ENCODE data around the gene FEZF1. TPM values are rescaled to one million over a fixed set of nuclear protein-coding genes. Genes with fewer than 3 reads are reported as not detected.
"Not testable (repeated sequence)": the region's sequence is repeated elsewhere in the genome, so short reads cannot be mapped to it uniquely, and the experiment has no call there.

FEZF1 gene
- total RNA-seq, 1 donor from 2014 or later: 0.13 TPM

DNA sequence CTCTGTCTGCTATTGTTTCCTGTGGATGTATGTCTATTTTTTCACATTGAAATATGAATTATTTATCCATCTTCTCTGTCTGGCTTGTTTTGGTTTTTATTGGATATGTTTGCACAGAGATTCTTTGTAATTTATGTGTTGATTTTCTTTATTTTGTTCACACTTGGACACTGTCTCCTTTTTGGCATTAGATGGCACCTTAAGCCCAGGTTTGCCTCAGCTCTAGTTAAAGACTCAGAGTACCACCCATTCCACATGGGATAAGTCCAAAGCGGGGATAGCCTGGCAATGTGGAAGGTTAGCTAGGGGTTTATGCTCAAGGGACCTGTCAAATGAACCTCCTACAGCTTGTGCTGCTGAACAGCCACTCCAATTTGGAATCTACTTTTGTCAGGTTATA lies 14.1 kb downstream of the FEZF1 start:
- intact Hi-C loops (cut with DNase I): no loop called here
- DNase-seq (ENCODE audit: low spot score): no peak

DNA sequence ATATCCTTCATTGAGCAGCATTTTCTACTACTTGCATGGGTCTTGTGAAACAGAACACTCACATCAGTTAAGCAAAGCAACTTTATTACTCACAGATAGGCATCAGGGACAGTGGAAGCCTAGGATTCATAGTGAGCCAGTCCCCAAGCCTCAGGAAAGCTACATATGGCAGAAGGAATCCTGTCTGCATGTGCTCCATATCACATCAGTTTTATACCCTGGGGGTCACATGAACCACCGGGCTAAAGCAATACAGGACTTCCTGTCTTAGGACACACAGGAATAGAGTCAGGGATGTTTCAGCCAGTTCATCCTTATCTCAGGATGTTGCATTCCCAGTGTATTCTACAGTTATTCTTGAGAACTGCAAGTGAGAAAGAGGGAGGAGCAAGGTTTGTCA lies 15.1 kb downstream of the FEZF1 start:
- intact Hi-C loops (cut with DNase I): no loop called here

DNA sequence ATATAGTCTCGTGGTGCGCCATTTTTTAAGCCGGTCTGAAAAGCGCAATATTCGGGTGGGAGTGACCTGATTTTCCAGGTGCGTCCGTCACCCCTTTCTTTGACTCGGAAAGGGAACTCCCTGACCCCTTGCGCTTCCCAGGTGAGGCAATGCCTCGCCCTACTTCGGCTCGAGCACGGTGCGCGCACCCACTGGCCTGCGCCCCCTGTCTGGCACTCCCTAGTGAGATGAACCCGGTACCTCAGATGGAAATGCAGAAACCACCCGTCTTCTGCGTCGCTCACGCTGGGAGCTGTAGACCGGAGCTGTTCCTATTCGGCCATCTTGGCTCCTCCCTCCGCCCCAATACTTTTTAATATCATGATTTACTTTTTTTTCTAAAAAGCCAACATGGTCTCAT lies 19.9 kb downstream of the FEZF1 start:
- intact Hi-C loops (cut with DNase I); DNase-seq (ENCODE audit: low spot score): not testable (repeated sequence)

More for the DNA sequence above, 15.1 kb downstream of the FEZF1 start:
- DNase-seq (ENCODE audit: low spot score): no peak

DNA sequence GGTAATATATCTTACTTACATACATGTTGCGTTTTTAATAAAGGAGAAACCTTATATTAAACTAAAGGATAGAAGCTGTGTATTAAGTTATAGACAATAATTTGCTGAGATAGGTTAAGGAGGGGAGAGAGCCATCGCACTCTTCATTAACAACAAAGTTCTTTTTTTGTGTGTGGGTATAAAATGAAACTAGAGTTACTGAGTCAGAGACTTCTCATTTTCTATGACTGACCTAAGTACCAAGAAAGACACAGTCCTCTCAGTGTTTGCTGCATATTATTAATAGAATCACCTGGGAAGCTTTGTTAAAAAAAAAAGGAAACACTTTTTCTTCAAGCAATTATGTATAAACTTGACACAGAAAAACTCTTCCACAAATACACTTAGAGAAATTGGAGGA lies 31.4 kb downstream of the FEZF1 start:
- no peak for DNase-seq (ENCODE audit: low spot score)
- intact Hi-C loops (cut with DNase I): no loop called here

DNA sequence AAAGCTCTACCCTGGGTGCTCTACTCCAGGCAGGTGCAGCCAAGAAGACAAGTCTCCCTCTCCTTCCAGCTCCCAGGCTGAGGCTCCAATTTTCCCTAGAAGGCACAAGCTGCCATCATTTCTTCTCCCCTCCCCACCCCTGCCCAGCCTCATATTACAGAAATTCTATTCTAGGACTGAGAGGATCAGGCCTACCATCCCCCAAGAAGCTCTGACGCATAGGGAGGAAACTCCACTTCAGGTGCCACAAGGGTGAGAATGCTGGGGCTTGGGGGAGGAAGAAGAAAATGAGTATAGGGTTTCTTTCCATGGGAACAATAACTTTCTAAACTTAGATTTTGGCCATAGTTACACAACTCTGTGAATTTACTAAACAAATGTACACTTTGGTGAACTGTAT lies 35.3 kb downstream of the FEZF1 start:
- intact Hi-C loops (cut with DNase I): no loop called here
- no peak for DNase-seq (ENCODE audit: low spot score)

DNA sequence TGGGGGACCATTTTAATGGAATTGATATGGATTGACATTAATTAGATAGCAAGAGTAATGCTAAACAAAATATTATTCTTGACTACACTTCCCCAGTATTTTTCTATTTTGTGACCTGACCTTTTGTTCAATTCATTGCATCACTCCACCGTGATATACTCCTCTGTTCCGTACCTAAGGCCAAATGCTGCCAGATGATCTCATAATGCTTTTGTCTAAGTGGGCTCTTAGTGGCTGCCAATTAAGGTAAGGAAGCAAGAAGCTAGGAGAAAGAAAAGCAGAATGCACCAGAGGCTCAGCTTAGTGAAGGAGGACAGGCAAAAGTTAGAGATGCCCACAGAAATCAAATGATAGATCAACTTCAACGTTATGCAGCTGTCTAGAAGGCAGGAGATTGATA lies 36.4 kb downstream of the FEZF1 start:
- intact Hi-C loops (cut with DNase I): no loop called here
- no peak for DNase-seq (ENCODE audit: low spot score)

DNA sequence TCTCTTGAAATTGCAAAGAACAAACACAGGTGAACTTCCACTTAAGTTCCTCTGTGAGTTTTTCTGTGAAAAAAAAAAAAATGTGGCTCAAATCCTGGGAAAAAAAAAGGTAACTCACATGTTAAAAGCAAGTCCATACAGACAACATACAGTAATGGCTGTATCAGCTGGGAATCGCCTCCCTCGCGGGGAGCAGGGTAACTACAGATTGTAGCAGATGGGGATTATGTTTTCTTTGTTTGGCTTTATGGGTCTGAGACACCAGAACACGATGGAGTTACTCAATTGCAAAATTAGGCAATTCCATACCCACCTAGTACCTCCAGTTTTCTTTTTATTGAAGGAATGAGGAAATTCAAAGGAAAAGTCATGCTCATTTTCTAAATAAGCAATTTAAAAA lies 42.3 kb downstream of the FEZF1 start:
- no peak for DNase-seq (ENCODE audit: low spot score)
- intact Hi-C loops (cut with DNase I): no loop called here

DNA sequence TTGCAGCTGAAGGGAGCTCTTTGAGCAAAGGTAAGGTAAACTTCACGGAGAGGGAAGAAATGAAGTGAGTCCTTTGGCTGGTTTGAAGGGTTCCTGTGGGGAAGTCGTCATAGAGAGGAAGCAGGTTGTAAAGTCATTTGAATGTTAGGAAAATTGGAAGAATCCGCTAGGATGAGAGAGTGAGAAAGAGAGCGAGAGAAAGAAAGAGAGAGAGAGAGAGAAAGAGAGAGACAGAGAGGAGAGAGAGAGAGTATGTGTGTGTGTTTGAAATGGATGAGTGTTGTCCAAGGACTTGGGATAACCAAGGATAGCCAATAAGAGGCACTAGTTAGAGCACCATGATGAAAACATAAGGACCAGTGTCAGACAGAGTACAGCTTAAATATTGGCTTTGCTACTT lies 43.1 kb downstream of the FEZF1 start:
- no peak for DNase-seq (ENCODE audit: low spot score)
- intact Hi-C loops (cut with DNase I): no loop called here

DNA sequence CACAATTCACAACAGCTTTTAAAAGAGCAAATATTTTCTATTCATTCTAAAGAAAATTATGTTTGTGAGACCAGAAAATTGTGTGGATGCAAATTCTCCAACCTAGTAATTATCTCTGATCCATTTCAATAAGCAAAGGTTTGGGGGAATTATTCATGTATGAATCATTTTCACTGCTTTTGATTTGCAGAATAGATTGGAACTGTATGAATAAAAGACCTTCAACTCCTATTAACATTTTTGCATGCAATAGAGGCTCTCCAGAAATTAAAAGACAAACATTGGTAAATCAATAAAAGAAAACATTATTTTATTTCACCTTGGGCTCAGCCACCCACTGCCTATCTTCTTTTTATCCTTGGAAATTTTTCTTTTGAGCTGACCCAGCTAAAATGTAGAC lies 43.5 kb downstream of the FEZF1 start:
- intact Hi-C loops (cut with DNase I): no loop called here
- no peak for DNase-seq (ENCODE audit: low spot score)

DNA sequence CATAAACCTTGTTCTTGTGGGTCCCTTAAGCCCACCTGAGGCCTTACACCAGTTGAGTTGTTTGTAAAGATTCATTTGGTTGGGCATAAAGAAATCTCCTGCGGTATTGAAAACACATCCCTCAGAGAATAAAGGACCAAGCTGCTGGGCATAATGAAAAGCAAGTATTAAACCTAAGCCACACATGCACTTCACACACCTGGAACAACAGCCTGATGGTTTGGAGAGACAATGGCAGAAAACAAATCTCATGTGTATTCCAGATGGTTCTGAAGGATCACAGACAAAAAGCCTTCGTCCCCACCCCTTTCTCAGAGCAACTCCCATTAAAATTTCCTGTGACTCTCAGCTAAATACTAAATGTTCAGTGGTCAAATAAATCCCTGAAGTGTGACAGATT lies 44.2 kb downstream of the FEZF1 start:
- intact Hi-C loops (cut with DNase I): no loop called here

DNA sequence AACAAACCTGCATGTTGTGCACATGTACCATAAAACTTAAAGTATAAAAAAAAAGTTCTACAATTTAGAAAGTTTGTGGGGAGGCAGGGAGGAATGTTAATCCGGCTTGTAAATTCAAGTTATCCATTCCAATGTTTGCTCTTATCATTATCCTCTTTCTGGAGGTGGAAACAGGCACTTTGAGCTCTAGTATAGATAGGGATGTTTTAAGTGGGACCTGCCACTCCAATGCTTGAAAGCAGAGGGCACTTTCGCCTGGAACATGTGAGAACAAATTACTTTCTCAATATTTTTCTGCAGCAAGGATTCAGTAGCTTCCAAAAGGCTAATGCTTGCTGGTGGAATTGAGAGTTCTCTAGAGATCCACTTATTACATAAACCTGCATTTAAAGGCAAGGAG lies 45.6 kb downstream of the FEZF1 start:
- no peak for DNase-seq (ENCODE audit: low spot score)
- intact Hi-C loops (cut with DNase I): no loop called here

More for the DNA sequence above, 44.2 kb downstream of the FEZF1 start:
- DNase-seq (ENCODE audit: low spot score): no peak

DNA sequence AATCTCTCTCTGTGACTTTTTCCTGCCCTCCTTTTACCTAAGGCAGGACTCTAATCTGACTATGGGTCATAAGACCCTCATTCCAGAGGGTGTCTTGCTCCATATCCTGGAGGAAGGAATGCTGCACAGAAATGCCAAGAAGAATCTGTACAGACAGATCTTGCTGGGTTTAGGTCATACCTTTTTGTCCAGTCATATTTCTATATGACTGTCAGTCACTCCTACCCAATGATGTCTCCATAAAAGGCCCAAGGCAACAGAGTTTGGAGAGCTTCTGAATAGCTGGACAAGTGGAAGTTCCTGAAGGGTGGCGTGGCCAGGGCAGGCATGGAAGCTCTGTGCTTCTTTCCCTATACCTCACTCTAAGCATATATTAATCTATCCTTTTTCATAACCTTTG lies 47.5 kb downstream of the FEZF1 start:
- DNase-seq (ENCODE audit: low spot score): no peak
- intact Hi-C loops (cut with DNase I): no loop called here

DNA sequence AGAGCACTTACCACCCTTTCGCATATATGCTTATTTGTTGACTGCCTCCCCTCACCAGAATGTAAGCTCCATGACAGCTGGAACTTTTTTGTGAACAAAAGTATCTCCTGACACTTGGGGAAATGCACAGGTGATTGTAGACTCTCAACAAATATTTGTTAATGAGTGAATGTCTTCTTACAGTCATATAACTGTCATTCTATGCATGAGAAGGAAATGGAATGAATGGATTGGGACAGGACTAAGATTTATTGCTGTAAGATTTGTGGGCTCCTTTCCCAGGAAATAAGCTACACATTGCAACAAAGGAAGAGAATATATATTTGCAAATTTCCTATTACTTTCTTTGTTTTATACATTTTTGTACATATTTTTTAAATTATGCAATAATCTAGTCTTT lies 48.5 kb downstream of the FEZF1 start:
- no peak for DNase-seq (ENCODE audit: low spot score)
- intact Hi-C loops (cut with DNase I): no loop called here

DNA sequence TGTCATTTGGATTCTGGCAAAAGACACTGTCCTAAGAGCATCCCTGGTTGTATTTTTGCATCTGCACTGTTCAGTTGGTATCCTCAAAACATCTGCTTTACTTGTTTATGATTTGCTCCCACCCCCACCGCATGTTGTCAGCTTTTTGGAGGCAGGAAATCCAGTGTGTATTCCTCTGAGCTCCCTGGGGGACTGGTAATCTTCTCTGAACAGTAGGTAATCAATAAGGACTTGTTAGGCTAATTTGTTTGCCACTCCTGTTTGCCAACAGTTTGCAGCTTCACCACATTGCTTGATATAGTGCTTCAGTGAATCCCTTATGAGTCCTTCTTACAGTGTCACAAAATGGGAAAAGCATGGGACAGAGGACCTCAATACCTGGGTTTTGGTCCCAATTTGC lies 49.1 kb downstream of the FEZF1 start:
- intact Hi-C loops (cut with DNase I): no loop called here
- no peak for DNase-seq (ENCODE audit: low spot score)

Other genes with a start within 250 kb of the FEZF1 start
- 20.6 TPM for gene AASS, start 160.5 kb downstream of the FEZF1 start, total RNA-seq

All from cardiac septum (tissue), 1 donor.